Left renal cortex interstitium (tissue), 4 donors: ENCODE measurements around the gene QRFP. TPM values are rescaled to one million over a fixed set of nuclear protein-coding genes. Genes with fewer than 3 reads are reported as not detected.

Experiments
- DNase-seq, 4 donors: peaks; one replicate each; pipeline ENCODE4 v3.0.0-alpha.2; 2013; ENCODE audit warnings: low read depth in 4 of 4, low spot score in 2 of 4, missing footprints in 1 of 4
- polyA plus RNA-seq, 4 donors: library from polyadenylated mRNA; unstranded; fragments of 120-200 nt; gene quantifications; one replicate each; pipeline ENCODE4 v1.2.1, GENCODE V29; 2013; ENCODE audit not compliant: insufficient read length in 4 of 4

The QRFP gene
- polyA plus RNA-seq, 4 donors: 0.32 to 0.81 (median 0.49) TPM

GRCh38 chr9:130905902-130906734, 9.5 kb upstream of the QRFP start:
- no peak for DNase-seq

- DNase-seq: no peak
These were observed 8.7 kb upstream of the QRFP start for GRCh38 chr9:130905125-130905901.

- DNase-seq: no peak
These were observed 7.7 kb upstream of the QRFP start for GRCh38 chr9:130904070-130905044.

GRCh38 chr9:130903194-130904069, 6.8 kb upstream of the QRFP start:
- DNase-seq: no peak

- no peak for DNase-seq
These were observed 5.9 kb upstream of the QRFP start for GRCh38 chr9:130902204-130903185.

DNA sequence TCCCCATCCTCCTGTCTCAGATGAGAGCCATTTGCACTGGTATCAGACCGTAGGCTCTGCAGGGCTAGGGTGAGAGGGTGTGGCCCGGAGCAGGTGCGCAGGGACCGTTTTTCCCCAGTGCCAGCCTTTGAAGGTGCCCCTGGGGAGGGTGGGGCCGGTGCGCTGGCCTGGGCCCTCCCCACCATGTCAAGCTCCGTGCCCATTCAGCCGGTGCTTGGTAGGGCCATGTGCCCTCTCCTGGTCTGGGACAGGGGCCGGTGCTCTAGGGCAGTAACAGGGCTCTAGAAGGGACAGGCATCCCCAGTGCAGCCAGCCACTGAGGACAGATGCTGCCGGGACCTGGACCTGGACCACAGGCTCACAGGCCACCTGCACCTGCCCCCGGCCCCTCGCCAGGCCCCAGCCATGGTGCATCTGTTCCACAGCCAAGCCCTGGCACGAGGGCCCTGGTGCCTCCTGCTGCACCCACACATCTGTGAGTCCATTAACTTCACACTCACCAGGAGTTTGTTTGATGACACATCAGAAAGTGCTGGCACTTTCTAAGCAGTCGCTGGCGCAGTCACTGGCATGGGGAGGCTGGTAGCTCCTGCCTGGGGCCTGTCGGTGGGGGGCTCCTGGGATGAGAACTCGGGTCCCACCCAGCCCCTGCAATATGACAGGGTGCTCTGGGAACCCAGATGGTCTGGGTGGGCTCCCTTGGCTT, 5.0 kb upstream of the QRFP start:
- no peak for DNase-seq

DNA sequence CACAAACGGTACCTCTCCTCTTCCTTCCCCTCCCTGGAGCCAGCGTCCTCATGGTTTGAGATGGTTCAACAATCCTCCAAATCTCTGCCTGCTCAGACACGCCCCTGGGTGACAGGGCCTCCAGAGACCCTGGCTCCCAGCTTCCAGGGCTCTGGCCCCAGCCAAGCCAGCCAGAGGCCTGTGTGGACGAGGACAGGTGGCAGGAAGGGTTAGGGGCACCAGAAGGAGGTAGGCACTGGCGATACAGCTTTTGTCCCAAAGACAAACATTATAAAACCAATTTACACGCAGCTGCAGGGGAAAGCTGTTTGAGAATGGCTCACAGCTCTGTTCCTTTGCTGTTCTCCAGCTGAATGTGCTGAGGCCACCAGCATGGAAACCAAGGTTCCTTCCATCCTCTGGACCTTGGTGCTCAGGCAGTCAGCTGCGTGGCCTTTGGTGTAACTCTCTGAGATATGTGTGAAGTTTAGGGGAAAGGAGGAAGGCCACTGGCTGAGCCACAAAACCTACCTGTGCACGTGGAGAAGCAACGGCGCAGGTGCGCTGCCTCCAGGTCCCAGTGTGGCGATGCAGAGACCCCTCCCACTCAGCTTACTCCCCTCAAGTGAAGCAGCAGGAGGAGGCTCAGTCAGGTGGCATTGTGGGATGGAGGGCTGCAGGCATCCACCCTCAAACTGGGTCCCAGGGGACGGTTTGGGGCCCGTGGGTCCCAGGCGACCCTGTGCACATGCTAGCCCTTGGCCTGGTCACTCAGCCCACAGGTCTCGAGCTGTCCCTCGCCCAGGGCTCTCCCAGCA, 4.3 kb upstream of the QRFP start:
- DNase-seq: no peak

DNA sequence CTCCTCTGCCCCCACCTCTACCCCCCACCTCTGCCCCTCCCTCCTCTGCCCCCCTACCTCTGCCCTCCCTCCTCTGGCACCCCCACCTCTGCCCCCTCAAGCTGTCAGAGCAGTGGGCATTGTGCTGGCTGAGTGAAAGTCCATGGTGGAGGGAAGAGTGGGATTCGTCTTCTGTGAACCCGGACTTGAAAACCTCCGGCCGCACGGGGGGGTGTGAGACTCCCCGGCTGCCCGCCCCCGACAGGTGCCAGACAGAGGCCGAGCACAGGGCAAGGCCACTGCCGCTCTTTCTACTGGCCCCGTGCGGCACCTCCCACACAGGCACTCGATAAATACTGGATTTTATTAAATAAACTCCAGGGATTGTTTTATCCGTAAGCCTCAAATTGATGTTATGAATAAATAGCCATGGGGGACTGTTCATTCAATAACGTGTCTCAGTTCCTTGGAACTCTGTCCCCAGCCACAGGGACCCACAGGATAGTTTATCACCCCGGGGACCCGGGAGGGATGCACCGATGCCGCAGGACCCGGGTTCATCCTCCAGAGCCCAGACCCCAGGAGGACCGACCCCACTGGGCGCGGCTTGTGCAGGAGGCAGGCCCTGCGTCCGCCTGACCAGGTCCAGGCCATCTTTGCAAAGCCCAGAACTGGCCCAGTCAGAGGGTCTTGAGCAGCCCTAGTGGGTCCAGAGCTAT, 2.6 kb upstream of the QRFP start:
- no peak for DNase-seq

GRCh38 chr9:130898552-130898852, 1.9 kb upstream of the QRFP start:
- no peak for DNase-seq

DNA sequence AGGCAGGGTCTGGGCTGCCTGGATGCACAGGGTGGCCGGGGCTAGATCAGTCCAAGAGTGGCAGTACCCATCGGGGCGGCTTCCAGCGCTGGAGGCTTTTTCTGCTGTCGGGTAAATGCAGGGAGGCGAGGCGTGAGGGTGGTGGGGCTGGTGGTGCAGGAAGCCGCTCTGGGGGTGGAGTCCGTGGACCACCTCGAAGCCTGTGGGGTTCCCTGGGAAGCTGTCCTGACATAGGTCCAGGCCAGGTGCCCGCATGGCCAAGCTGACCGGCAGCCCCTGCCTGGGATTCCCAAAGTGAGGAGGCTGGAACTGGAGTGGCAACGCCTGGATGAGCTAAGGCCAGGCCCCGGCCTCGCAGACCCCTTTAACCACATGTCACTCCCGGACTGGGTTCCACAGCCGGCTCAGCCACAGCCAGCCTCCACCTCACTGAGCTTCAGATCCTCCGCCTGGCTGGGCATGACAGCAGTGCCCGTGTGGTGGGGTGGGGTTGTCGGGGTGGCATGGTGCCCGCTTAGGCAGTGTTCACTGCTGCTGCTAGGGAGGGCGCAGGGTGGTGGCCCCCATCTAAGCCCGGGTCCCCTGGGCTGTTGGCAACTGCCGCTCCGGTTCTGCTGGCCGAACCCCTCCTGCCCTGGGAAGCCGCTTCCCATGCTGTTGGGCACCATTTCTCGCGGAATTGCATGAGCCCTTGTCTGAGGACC, 1.4 kb upstream of the QRFP start:
- DNase-seq: no peak

- no peak for DNase-seq
These were observed 616 bp upstream of the QRFP start for GRCh38 chr9:130897105-130897751.

DNA sequence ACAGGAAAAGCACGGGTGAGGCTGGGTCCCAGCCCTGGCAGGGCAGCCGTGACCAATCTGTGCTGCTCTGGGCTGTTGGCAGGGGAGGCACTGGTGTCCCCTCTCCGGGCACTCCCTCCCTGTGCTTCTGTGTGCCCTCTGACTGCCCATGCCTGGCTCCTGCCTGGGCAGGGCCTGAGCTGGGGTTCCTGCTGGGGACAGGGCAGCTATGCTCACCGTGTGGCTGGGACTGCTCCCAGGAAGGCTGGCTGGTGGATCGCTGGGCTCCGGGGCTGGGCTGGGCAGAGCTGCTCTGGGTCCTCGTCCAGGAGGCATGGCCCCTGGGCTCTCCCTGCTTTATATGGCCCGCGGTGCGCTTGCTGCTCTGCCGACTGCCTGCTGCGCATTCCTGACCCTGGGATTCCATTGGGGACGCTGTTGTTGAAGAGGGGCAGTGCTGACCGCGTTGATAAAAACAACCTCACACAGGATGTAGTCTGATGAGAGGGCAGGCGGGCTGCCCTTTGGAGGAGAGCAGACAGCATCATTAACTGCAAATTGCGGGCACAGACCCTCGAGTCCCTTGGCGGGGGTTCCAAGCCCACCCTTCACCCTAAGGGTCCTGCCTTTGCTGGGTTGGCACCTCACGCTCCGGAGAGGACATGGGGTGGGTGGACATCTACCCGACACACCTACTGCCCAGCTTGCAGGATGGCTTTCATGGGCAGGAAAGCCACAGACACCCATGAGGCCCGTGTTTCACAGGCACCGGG, 955 bp downstream of the QRFP start:
- no peak for DNase-seq

DNA sequence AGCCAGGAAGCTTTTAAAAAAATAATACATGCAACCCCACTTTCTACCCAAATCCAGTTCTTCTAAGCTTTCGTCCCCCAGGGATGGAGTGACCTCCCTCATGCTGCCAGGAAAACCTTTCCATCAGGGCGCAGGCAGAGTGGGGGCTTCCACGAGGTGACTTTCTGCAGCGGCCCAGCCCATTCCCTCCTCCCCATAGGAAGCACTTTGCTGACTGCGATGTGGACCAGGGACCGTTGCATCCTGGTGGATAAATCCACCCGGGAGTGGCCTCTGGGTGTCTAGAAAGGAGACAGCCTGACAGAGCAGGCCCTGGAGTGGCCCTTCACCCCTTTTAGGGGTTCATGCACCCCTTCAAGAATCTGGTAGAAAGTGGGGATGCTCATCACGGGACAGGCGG, 1.6 kb downstream of the QRFP start:
- DNase-seq: no peak

- DNase-seq: no peak
These were observed 2.1 kb downstream of the QRFP start for GRCh38 chr9:130894546-130894945.
